Keratinocyte (primary cell): ENCODE results near the gene CENPP.
"Not testable (repeated sequence)": the region's sequence is repeated elsewhere in the genome, so short reads cannot be mapped to it uniquely, and the experiment has no call there.

Experiments
- CTCF ChIP-seq, 3 experiments: IDR thresholded peaks in 1 of 3; conservative IDR thresholded peaks in 1 of 3; optimal IDR thresholded peaks in 1 of 3; 2 replicates in 2 of 3; 3 replicates in 1 of 3; pipeline versions ENCODE3 to v1.5.1; 2011; ENCODE audit warnings: low read length in 3 of 3, mild to moderate bottlenecking in 3 of 3, moderate library complexity in 2 of 3, control low read depth in 1 of 3, inconsistent platforms in 1 of 3; ENCODE audit not compliant: insufficient read depth in 2 of 3; ENCODE audit errors: extremely low read depth in 1 of 3
- EZH2 ChIP-seq: IDR thresholded peaks from one replicate; pipeline ENCODE4 v1.6.1; 2012; ENCODE audit warnings: inconsistent platforms, mild to moderate bottlenecking, low read length, moderate library complexity

- not testable (repeated sequence) for TF ChIP-seq CTCF (optimal IDR thresholded peaks at IDR 0.05 in 1 of 3, IDR thresholded peaks at IDR 0.05 in 1 of 3, conservative IDR thresholded peaks at IDR 0.05 in 1 of 3; ENCODE audit: extremely low read depth in 1 of 3, insufficient read depth in 2 of 3, low read length in 3 of 3); EZH2
Observed at GRCh38 chr9:92595075-92595474, 269.3 kb downstream of the CENPP start.
